Activated CD4-positive, alpha-beta T cell treated with anti-CD3 and anti-CD28 coated beads, Interleukin-2, Interleukin-4, amounts not matched to agents 100 ng/mL and 50 ng/mL, durations not matched to agents 16 hours and 8 hours (primary cell): Measurements from ENCODE around the gene ZNRF2.
"Not testable (repeated sequence)": the region's sequence is repeated elsewhere in the genome, so short reads cannot be mapped to it uniquely, and the experiment has no call there.

ENCODE experiments used
- DNase-seq: peaks from one replicate; pipeline ENCODE4 v3.0.0-alpha.2; 2020; ENCODE audit warnings: low spot score

Gene ZNRF2

DNA sequence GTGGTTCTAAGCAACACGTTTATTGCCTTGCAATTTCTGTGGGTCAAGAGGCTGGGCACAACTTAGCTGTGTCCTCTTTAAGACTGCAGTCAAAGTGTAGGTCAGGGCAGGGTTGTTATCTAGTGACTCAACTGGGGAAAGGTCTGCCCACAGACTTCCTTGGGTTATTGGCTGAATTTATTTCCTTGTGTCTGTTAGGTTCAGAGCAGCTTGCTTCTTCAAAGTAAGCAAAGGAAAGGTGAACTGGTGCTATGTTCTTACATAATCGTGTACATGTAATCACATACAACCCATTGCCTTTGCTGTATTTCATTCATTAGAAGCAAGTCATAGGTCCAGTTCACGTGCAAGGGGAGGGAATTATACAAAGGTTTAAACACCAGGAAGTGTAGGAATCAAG, 5.9 kb downstream of the ZNRF2 start:
- DNase-seq, result peak; percentile 12

DNA sequence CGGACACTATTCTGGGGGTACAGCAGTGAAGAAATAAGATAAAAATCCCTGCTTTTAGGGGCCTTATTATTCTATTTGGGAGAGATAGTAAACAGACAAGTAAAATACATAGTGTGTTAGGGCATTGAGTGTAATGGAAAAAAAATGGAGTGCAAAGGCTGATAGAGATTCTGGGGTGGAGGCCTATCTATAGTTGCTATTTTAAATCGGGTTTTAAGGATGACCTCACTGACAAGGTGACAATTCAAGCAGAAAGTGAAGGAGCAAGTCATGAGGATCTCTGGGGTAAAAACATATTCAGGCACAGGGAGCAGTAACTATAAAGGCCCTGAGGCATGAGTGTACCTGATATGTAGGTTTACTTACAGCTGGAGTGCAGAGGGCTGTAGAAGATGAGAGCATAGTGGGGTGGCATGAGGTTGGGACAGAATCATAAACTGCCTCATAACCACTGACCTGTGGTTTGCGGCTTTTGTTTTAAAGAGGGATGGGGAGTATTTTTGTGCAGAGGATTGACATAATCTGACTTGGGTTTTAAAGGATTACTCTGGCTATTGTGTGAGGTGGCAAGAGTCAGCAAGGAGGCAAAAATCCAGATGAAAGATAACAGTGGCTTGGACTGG, 8.1 kb downstream of the ZNRF2 start:
- DNase-seq, result not testable (repeated sequence)

GRCh38 chr7:30296304-30296703, 11.9 kb downstream of the ZNRF2 start:
- DNase-seq, result not testable (repeated sequence)

- DNase-seq, result not testable (repeated sequence)
Measured at GRCh38 chr7:30297499-30297898, 13.1 kb downstream of the ZNRF2 start.

DNA sequence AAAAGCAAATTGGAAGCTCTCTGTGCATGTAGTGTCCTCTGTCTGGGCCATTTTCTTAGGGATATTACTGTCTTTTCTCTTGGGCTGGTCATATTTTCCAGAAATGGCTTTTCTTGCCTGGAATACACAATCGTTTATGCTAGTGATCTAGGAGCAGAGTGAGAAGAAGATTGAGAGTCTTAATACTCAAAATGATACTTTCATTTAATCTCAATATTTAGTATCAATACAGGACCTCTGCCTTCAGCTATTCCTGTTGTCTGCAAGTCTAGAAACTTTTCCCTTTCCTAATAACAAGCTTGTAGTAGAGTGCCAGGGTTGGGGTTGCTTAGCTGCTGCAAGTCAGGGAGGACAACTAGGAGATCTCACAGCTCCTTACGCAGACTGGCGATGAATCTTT, 14.0 kb downstream of the ZNRF2 start:
- not testable (repeated sequence) for DNase-seq

GRCh38 chr7:30301751-30302150, 17.4 kb downstream of the ZNRF2 start:
- no peak for DNase-seq

- DNase-seq, result no peak
Measured at GRCh38 chr7:30302656-30303311, 18.4 kb downstream of the ZNRF2 start.

GRCh38 chr7:30303312-30304039, 19.1 kb downstream of the ZNRF2 start:
- no peak for DNase-seq

DNA sequence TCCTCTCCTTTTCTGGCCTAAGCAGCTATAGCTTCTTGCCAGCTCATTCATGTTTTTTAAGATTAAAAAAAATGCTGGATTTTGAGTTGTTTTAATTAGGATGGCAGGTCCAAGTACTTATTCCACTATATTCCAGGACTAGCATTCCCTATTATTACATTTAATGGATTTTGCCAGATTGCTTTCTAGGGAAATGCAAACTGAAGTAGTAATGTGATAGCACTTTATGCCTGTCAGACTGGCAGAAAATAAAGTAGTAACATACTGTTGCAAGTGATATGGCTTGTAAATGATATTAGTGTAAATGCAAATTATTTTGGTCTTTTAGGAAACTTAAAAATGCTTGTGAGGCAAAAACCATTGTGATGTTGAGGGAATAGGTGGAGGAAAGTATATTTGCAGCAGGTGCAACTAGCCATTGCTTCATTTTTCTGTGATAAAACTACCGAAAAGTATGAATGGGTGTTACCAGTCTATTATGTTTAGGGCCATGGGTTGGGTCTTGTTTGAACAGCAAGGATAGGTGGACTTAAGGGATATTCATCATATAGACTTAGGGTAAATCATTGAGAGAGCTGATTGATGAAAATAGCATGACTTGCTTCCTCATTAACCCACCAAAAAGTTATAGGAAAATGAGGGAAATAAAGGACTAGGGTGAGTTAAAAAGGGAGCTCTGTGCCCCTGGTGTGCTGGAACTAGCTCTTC, 19.9 kb downstream of the ZNRF2 start:
- no peak for DNase-seq

- DNase-seq, result no peak
Measured at GRCh38 chr7:30306976-30307375, 22.6 kb downstream of the ZNRF2 start.

- DNase-seq, result peak; percentile 6
Measured at GRCh38 chr7:30308389-30308788, 24.0 kb downstream of the ZNRF2 start.

DNA sequence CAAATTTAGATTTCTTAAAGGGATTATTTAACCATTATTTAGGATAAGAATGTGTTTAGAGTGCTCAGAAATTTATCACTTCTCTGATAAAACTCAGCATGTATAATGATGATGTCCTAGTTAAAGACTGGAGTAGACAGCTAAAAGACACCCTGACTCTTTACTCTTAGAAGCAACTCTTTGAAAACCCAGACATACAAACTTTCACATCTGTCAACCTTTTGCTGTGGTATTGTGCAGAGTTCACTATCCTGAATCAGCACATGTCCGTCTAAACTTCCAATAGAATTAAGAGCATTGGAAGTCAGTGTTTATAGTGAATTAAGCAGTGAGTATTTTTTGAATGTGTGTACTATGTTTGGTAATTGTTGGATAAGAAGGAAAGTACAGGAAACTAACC, 24.9 kb downstream of the ZNRF2 start:
- DNase-seq, result no peak

DNA sequence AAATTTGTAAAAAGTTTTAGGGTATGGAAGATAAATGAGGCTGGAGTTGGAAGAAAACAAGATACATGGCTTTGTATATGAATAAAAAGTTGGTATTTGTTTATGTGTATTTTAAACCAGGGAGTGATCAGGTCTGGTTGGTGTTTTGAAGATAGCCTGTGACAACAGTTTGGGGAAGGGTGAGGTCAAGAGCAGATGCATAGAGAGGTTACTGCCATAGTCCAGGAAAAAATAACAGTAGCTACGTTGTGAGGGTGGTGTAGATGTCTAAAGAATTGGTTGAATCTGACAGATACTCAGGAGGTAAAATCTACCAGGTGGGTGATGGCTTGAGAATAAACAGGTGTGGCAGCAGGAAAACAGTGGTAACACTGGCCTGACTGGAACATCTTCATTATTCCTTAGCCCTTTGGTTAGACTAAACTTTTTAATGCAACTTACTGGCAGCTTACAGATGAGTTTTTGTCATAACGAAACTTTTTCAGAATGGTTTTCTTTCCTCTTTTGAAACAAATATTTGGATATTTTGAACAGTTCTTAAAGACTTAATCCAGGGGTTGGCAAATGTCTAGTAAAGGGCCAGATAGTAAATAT, 25.5 kb downstream of the ZNRF2 start:
- DNase-seq, result no peak

GRCh38 chr7:30310674-30311362, 26.4 kb downstream of the ZNRF2 start:
- DNase-seq, result no peak

- no peak for DNase-seq
Measured at GRCh38 chr7:30312178-30312577, 27.8 kb downstream of the ZNRF2 start.

- no peak for DNase-seq
Measured at GRCh38 chr7:30313348-30313747, 29.0 kb downstream of the ZNRF2 start.

DNA sequence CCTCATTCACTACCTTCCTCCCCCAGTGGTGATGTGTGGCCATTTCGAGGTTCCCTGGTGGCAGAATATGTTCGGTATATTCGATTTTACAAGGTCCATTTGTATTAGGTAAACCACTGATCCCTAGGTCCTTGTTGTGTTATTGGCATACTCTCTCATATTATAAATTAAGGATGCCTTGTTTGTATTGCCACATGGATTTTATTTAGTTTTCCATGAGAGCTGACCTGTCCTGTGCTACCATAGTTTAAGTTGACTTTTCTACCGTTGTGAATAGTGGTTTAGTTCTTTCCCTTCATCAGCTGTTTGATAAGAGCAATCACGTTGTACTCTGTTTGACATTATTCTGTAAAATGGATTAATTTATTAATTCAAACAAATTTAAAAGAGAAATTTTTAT, 29.4 kb downstream of the ZNRF2 start:
- no peak for DNase-seq

GRCh38 chr7:30315589-30315988, 31.2 kb downstream of the ZNRF2 start:
- DNase-seq, result no peak

DNA sequence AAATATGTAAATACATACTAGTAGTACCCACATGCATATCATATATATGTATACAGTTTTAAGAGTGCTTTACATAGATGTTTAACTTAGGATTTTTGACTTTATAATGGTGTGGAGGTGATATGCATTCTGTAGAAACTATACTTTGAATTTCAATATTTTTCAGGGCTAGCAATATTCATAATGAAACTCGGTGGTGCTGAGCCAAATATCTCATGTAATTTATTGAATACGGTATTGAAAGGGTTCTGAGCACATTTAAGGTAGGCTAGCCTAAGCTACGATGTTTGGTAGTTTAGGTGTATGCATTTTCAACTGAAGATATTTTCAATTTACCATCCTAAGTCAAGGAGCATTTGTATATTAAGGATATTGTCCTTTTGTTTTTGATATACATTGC, 36.0 kb downstream of the ZNRF2 start:
- no peak for DNase-seq

GRCh38 chr7:30321089-30321881, 36.9 kb downstream of the ZNRF2 start:
- DNase-seq, result no peak

DNA sequence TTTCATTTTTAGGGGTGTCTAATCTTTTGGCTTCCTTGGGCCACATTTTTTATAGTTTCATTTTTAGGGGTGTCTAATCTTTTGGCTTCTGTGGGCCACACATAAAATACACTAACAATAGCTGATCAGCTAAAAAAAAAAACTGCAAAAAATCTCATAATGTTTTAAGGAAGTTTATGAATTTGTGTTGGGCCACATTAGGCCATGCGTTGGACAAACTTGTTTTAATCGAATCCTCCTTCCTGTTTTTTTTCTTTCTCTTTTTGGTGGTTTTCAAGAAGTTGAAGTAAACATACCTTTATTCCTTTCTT, 37.4 kb downstream of the ZNRF2 start:
- peak; percentile 19 for DNase-seq
